ENCODE data around the gene FAXDC2. TPM values are rescaled to one million over a fixed set of nuclear protein-coding genes. Genes with fewer than 3 reads are reported as not detected.

FAXDC2 gene, protein sequence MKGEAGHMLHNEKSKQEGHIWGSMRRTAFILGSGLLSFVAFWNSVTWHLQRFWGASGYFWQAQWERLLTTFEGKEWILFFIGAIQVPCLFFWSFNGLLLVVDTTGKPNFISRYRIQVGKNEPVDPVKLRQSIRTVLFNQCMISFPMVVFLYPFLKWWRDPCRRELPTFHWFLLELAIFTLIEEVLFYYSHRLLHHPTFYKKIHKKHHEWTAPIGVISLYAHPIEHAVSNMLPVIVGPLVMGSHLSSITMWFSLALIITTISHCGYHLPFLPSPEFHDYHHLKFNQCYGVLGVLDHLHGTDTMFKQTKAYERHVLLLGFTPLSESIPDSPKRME
- not detected for total RNA-seq

- CTCF ChIA-PET: no interaction called here
- no peaks in the 10 kb centered on the region for H3K9me3 Mint-ChIP-seq
- no peak for DNase-seq
- H3K27me3 Mint-ChIP-seq: no peaks in the 10 kb centered on the region
- no peak within 1 kb of the TSS for H3K4me3 Mint-ChIP-seq
- no peak within 1 kb of the TSS for H3K27ac Mint-ChIP-seq
- H3K4me1 Mint-ChIP-seq: no peaks in the 10 kb centered on the region
- POLR2A ChIA-PET: no interaction called here
- no peaks in the 10 kb centered on the region for H3K36me3 Mint-ChIP-seq (ENCODE audit: low read depth)
Measured at GRCh38 chr5:154850255-154851062, at the start of gene FAXDC2. Gene FAXDC2 (minus strand): TSS chr5:154850603. CDS start chr5:154838178, 12,425 bp downstream.

DNA sequence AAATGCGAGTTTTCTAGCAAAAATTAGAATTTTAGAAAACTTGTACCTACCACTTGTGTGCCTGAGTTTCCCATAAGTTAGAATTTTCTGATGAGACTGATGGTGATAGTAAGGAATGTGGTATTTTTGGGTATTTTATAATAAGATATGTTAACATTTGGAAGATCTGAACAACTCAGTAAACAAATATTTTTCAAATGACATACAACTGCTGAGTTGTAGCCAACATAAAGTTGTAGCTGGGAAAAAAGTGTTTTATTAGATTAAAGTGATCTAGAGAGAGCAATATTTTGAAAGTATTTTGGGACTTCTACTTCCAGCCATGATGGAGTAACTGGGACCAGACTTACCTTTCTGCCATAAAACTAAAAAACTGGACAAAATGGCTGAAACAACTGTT lies 49.7 kb upstream of the FAXDC2 start:
- H3K4me1 Mint-ChIP-seq: peaks cover 4% of the 10 kb centered on the region
- no peak overlapping the region for H3K4me3 Mint-ChIP-seq
- ChIA-PET CTCF (no interaction called here), POLR2A (no interaction called here)
- no peaks in the 10 kb centered on the region for H3K9me3 Mint-ChIP-seq
- H3K36me3 Mint-ChIP-seq (ENCODE audit: low read depth): peaks cover 62% of the 10 kb centered on the region
- no peaks in the 10 kb centered on the region for H3K27me3 Mint-ChIP-seq
- no peak for DNase-seq
- no peak overlapping the region for H3K27ac Mint-ChIP-seq

GRCh38 chr5:154899151-154899816 lies 48.9 kb upstream of the FAXDC2 start:
- CTCF ChIA-PET: no interaction called here
- peaks cover 61% of the 10 kb centered on the region for H3K36me3 Mint-ChIP-seq (ENCODE audit: low read depth)

DNA sequence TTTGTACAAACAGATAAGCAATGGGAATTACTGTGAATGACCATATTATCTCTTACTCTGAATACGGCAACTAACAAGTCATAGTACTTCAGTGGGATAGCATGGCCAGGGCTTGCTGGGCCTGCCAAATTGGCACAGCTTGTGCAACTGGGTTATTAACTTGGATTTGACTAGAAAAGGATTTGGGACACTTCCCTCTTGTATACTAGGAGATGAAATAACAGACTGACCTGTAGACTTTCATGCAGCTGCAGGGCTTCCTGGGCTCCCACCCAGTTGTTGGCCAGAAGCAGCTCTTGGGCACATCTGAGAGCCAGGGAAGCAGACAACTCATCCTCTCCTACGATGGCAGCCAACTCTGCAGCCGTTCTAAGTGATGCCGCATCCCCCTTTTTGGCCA lies 47.8 kb upstream of the FAXDC2 start:
- peaks cover 62% of the 10 kb centered on the region for H3K36me3 Mint-ChIP-seq (ENCODE audit: low read depth)
- peaks cover 4% of the 10 kb centered on the region for H3K4me1 Mint-ChIP-seq
- H3K27me3 Mint-ChIP-seq: no peaks in the 10 kb centered on the region
- H3K9me3 Mint-ChIP-seq: no peaks in the 10 kb centered on the region
- CTCF ChIA-PET: interaction anchor here (0.6 kb wide), 1 partner anchor 429 kb away, joined by 4 read pairs; no protein-coding TSS in a partner anchor
- DNase-seq: no peak
- H3K4me3 Mint-ChIP-seq: no peak overlapping the region
- POLR2A ChIA-PET: no interaction called here
- H3K27ac Mint-ChIP-seq: no peak overlapping the region

More at GRCh38 chr5:154899151-154899816, 48.9 kb upstream of the FAXDC2 start:
- no peaks in the 10 kb centered on the region for H3K27me3 Mint-ChIP-seq
- H3K4me1 Mint-ChIP-seq: peaks cover 4% of the 10 kb centered on the region
- H3K9me3 Mint-ChIP-seq: no peaks in the 10 kb centered on the region
- POLR2A ChIA-PET: no interaction called here
- DNase-seq: no peak
- no peak overlapping the region for H3K4me3 Mint-ChIP-seq
- H3K27ac Mint-ChIP-seq: no peak overlapping the region

DNA sequence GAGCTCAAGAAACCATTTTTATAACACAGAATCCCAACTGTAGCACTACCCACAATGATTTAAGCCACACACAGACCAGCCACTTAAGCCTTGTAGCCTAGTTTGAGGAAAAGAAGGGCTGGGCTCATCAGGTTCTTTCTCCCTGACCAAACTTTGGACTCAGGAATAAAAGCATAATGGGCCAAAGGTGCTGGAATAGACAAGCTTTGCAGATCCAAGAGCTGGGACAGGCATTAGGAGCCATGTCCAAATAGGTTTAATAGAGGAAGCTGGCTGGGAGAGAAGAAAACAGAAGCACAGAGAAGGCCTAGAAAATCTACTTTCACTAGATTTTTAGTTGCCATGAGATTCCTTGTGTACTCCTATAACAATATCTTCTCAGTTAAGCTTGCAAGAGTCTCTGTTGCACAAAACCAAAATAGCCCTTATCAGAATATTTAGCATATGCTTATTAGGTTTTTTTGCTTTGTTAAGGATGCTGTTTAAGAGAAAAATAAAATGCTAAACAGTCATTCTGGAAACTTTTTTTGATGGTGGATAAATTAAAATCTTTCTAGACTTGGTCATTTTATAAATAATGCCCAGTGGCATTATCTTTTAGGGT lies 46.3 kb upstream of the FAXDC2 start:
- peaks cover 10% of the 10 kb centered on the region for H3K4me1 Mint-ChIP-seq
- peaks cover 64% of the 10 kb centered on the region for H3K36me3 Mint-ChIP-seq (ENCODE audit: low read depth)
- no peaks in the 10 kb centered on the region for H3K27me3 Mint-ChIP-seq
- H3K27ac Mint-ChIP-seq: no peak overlapping the region
- no peaks in the 10 kb centered on the region for H3K9me3 Mint-ChIP-seq
- DNase-seq: no peak
- no peak overlapping the region for H3K4me3 Mint-ChIP-seq
- CTCF ChIA-PET: interaction anchor here (0.6 to 1.3 kb wide), 2 partner anchors 28 to 246 kb away, joined by 3 read pairs; no protein-coding TSS in a partner anchor
- POLR2A ChIA-PET: interaction anchor here (0.8 kb wide), 1 partner anchor 16 kb away, joined by 3 read pairs; no protein-coding TSS in a partner anchor

GRCh38 chr5:154895606-154896561 lies 45.5 kb upstream of the FAXDC2 start:
- H3K4me1 Mint-ChIP-seq: peaks cover 10% of the 10 kb centered on the region
- ChIA-PET CTCF (interaction anchor here (0.6 to 1.3 kb wide), 2 partner anchors 27 to 246 kb away, joined by 3 read pairs; no protein-coding TSS in a partner anchor), POLR2A (interaction anchor here (0.8 kb wide), 1 partner anchor 15 kb away, joined by 3 read pairs; no protein-coding TSS in a partner anchor)
- H3K9me3 Mint-ChIP-seq: no peaks in the 10 kb centered on the region
- H3K4me3 Mint-ChIP-seq: no peak overlapping the region
- peaks cover 70% of the 10 kb centered on the region for H3K36me3 Mint-ChIP-seq (ENCODE audit: low read depth)
- H3K27me3 Mint-ChIP-seq: no peaks in the 10 kb centered on the region
- no peak overlapping the region for H3K27ac Mint-ChIP-seq
- no peak for DNase-seq

DNA sequence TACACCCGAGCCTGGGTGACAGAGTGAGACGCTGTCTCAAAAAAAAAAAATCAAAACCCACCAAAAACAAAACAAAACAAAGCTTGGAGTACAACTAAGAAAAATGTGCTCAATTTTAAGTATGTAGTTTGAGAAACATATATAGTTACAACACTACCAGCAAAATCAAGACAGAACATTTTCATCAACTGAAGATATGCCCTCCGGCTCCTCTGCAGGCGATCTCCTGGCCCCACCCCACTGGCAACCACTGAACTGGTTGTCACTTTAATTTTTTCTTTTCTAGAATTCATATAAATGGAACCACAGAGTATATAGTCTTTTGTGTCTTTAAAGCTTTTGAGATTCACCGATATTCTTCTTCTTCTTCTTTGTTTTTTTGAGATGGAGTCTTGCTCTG lies 43.0 kb upstream of the FAXDC2 start:
- DNase-seq: no peak
- H3K27ac Mint-ChIP-seq: no peak overlapping the region

GRCh38 chr5:154892369-154892771 lies 42.0 kb upstream of the FAXDC2 start:
- Mint-ChIP-seq H3K9me3 (no peaks in the 10 kb centered on the region), H3K27me3 (no peaks in the 10 kb centered on the region), H3K27ac (no peak overlapping the region), H3K36me3 (ENCODE audit: low read depth) (peaks cover 72% of the 10 kb centered on the region), H3K4me1 (peaks cover 6% of the 10 kb centered on the region), H3K4me3 (no peak overlapping the region)
- CTCF ChIA-PET: no interaction called here
- no peak for DNase-seq
- POLR2A ChIA-PET: no interaction called here

More for the DNA sequence above, 43.0 kb upstream of the FAXDC2 start:
- no peaks in the 10 kb centered on the region for H3K27me3 Mint-ChIP-seq
- no peak overlapping the region for H3K4me3 Mint-ChIP-seq
- POLR2A ChIA-PET: no interaction called here
- CTCF ChIA-PET: no interaction called here
- peaks cover 68% of the 10 kb centered on the region for H3K36me3 Mint-ChIP-seq (ENCODE audit: low read depth)
- H3K4me1 Mint-ChIP-seq: peaks cover 10% of the 10 kb centered on the region
- H3K9me3 Mint-ChIP-seq: no peaks in the 10 kb centered on the region

DNA sequence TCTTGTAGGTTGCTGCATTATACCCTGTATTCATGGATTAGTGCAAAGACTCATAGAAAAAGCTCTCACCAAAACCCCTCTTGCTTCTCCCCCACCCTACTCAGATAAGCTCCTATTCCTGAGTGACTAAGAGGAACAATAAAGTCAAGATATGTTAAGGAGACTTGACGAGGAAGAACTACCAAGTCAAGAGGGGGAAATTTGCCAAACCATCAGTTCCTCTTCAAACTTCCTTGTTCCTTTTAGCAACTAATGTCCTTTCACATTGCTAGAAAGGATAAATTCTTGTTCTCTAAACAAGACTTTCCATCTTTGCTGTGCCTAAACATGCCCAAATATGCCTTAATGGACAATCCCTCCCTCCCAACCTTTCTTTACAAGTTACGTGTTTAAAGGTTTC lies 35.0 kb upstream of the FAXDC2 start:
- ChIA-PET POLR2A (no interaction called here), CTCF (no interaction called here)
- Mint-ChIP-seq H3K27me3 (no peaks in the 10 kb centered on the region), H3K9me3 (peaks cover 21% of the 10 kb centered on the region), H3K36me3 (ENCODE audit: low read depth) (peaks cover 76% of the 10 kb centered on the region), H3K4me3 (no peak overlapping the region), H3K27ac (no peak overlapping the region), H3K4me1 (no peaks in the 10 kb centered on the region)
- no peak for DNase-seq

- Mint-ChIP-seq H3K4me1 (no peaks in the 10 kb centered on the region), H3K9me3 (peaks cover 25% of the 10 kb centered on the region)
Measured at GRCh38 chr5:154884424-154884823, 34.0 kb upstream of the FAXDC2 start.

DNA sequence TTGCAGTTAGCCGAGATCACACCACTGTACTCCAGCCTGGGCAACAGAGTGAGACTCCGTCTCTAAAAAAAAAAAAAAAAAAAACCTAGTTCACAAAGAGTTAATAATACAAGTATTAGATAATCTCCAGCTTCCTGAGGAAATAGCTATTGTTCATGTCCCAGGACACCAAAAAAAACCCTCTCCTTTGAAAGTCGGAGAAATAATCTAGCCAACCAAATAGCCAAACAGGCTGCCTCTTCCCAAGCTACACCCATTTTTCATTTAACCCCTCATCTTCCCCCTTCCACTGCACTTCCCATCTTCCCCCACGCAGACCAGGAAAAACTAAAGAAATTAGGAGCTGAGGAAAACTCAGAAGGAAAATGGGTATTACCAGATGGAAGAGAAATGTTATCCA lies 31.6 kb upstream of the FAXDC2 start:
- peaks cover 36% of the 10 kb centered on the region for H3K9me3 Mint-ChIP-seq
- no peak overlapping the region for H3K27ac Mint-ChIP-seq
- no peak overlapping the region for H3K4me3 Mint-ChIP-seq
- H3K27me3 Mint-ChIP-seq: no peaks in the 10 kb centered on the region
- POLR2A ChIA-PET: no interaction called here
- no peaks in the 10 kb centered on the region for H3K4me1 Mint-ChIP-seq
- CTCF ChIA-PET: interaction anchor here (0.7 kb wide), 1 partner anchor 72 kb away, joined by 3 read pairs; no protein-coding TSS in a partner anchor
- peaks cover 77% of the 10 kb centered on the region for H3K36me3 Mint-ChIP-seq (ENCODE audit: low read depth)
- no peak for DNase-seq

More at GRCh38 chr5:154884424-154884823, 34.0 kb upstream of the FAXDC2 start:
- Mint-ChIP-seq H3K27ac (no peak overlapping the region), H3K36me3 (ENCODE audit: low read depth) (peaks cover 79% of the 10 kb centered on the region), H3K4me3 (no peak overlapping the region), H3K27me3 (no peaks in the 10 kb centered on the region)
- ChIA-PET POLR2A (no interaction called here), CTCF (no interaction called here)
- DNase-seq: no peak
